SK-MEL-5 (cell line): ENCODE measurements around the gene UVRAG. TPM values are rescaled to one million over a fixed set of nuclear protein-coding genes. Genes with fewer than 3 reads are reported as not detected.

ENCODE experiments used
- DNase-seq: peaks from one replicate; pipeline ENCODE4 v3.0.0-alpha.2; 2016; ENCODE audit warnings: low read depth, low spot score
- in situ Hi-C: cut with HindIII; loops from 2 replicates; pipeline ENCODE4 v1.10.0; 2016; ENCODE audit warnings: low sequenced_read_pairs, high pct_unique_total_duplicates, low pct_unique_long_range_greater_than_20kb
- total RNA-seq: library from RNA; depleted of rRNA; stranded (reverse); fragments of >200 nt; shearing (Covaris generic); gene quantifications from 2 replicates; pipeline ENCODE4 v1.2.3, GENCODE V29; 2014

Gene UVRAG
- total RNA-seq, 1 experiment from 2014 or later = 19.2 TPM

DNA sequence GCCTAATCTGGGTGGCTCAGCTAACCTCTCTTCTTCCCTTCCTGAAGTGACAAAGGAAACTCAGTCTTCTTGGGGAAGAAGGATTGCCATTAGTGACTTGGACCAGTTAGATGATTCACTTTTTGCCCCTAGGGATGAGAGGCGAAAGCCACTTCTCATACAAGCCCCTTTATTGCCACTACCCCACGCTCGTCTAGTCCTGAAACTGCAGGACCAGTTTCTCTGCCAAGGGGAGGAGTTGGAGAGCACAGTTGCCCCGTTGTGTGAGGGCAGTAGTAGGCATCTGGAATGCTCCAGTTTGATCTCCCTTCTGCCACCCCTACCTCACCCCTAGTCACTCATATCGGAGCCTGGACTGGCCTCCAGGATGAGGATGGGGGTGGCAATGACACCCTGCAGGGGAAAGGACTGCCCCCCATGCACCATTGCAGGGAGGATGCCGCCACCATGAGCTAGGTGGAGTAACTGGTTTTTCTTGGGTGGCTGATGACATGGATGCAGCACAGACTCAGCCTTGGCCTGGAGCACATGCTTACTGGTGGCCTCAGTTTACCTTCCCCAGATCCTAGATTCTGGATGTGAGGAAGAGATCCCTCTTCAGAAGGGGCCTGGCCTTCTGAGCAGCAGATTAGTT, 14.2 kb upstream of the UVRAG start:
- peak; percentile 86 for DNase-seq
- in situ Hi-C loops = no loop called here

- in situ Hi-C loops = no loop called here
- DNase-seq = no peak
Measured at GRCh38 chr11:75801362-75802020, 13.5 kb upstream of the UVRAG start.

- DNase-seq = no peak
- in situ Hi-C loops = no loop called here
Measured at GRCh38 chr11:75802021-75802912, 12.7 kb upstream of the UVRAG start.

GRCh38 chr11:75802913-75803820, 11.8 kb upstream of the UVRAG start:
- DNase-seq = peak; percentile 77
- in situ Hi-C loops = no loop called here

- in situ Hi-C loops = no loop called here
- DNase-seq = no peak
Measured at GRCh38 chr11:75809111-75809510, 5.9 kb upstream of the UVRAG start.

GRCh38 chr11:75809991-75810390, 5.0 kb upstream of the UVRAG start:
- in situ Hi-C loops = no loop called here
- DNase-seq = no peak

GRCh38 chr11:75810637-75811390, 4.2 kb upstream of the UVRAG start:
- DNase-seq = no peak

GRCh38 chr11:75811485-75811884, 3.5 kb upstream of the UVRAG start:
- DNase-seq = no peak
- in situ Hi-C loops = no loop called here

More at GRCh38 chr11:75810637-75811390, 4.2 kb upstream of the UVRAG start:
- in situ Hi-C loops = no loop called here

DNA sequence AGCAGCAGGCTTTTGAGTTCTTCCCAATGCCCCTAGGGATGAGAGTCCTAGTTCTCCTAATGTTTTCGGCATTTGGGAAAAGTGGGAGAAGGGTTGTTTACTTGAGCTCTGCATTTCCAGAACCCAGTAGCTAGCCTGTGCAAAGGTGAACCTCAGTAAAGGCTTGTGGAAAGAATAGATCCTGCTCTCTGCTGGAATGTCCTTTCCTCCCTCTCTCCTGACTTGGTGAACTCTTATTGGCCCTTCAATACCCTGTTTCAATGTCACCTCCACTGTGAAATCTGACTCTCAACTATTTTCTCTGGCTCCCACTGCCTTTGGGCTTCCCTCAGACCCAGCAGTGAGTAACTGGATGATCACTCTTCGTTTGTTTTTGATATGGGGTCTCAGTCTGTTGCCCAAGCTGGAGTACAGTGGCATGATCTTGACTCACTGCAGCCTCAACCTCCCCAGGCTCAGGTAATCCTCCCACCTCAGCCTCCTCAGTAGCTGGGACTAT, 2.4 kb upstream of the UVRAG start:
- no peak for DNase-seq
- in situ Hi-C loops = no loop called here

DNA sequence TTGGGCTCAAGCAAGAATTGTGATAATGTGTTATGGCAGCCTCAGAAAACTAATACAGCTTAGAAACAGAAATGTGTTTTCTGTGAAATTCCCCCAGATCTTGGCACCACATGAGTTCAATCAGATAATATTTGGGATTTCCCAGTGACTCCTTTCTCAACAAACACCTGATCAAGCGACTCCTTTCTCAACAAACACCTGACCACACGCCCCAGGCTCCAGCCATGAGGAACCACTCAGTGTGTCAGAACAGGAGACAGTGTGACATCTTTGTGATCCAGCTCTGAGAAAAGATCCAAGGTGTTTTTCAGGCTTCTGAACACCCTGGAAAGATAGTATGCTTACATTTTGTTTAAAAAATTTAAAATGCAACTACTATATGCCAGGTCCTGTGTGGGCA, 1.9 kb upstream of the UVRAG start:
- DNase-seq = no peak
- in situ Hi-C loops = no loop called here

- DNase-seq = no peak
Measured at GRCh38 chr11:75813622-75814039, 1.4 kb upstream of the UVRAG start.

GRCh38 chr11:75814363-75814676, 690 bp upstream of the UVRAG start:
- in situ Hi-C loops = no loop called here
- no peak for DNase-seq

More at GRCh38 chr11:75813622-75814039, 1.4 kb upstream of the UVRAG start:
- in situ Hi-C loops = no loop called here

DNA sequence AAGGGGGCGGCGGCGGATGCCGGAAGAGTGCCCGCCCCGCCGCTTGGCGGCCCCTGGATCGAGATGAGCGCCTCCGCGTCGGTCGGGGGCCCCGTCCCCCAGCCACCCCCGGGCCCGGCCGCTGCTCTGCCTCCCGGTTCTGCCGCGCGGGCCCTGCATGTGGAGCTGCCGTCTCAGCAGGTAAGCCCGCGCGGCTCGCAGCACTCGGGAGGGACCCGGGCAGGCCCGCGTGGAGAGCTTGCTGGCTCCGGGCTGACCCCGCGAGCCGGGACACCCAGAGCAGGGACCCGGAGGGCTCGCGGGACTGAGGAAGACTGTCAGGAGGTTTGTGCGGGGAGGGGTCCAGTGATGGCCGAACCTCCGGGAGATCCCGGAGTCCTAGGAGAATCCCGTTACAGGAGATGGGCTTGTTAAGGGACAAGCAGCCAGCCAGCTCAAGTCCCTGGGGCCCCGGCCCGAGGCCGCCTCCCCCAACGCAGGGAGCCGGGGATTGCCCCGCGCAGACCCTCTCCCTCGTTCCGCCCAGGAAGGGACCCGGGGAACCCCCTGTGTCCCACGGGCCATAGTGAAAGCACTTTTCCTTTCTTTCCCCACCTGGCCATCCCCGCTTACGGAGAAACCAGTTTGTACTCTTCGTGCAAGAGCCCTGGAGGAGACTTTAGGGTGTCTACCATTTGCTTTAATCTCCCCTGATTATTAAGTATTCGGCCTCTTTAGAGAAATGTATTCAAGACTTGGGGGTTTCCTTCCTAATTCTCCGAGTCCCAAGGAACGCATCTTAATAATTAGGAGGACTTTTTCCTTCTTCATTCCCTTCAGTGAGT, 547 bp downstream of the UVRAG start:
- in situ Hi-C loops = no loop called here
- no peak for DNase-seq

DNA sequence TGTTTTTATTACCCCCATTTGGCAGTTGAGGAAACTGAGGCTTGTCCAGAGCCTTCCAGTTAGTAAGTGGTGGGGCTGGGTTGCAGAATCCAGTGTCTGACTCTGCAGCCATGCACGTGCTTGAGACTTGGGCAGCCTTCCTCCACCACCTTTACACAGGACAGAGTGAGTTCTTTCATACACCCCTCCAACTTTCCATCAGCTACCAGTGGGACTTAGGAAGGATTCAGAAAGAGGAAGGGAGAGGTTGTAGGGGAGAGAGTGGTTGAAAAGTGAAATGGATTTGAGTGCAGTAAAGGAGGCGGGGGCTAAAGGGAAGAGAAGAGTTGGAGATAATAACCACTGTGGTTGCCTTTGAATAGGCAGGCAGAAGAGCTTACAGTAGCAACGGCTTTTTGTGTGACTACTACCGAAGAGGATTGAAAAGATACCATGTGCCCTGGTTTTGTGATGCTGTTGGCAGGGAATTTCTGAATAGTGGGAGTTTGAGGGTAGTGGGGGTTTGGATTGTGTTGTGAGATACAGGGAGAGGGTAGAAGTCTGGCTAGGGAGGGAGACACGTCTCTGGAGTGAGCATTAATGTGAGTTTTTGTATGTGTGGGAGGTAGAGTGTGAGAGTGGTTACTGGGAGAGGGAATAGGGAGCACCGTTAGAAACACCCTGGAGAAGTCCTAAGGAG, 1.7 kb downstream of the UVRAG start:
- DNase-seq = no peak
- in situ Hi-C loops = no loop called here

GRCh38 chr11:75820645-75821044, 5.6 kb downstream of the UVRAG start:
- in situ Hi-C loops = no loop called here
- no peak for DNase-seq

DNA sequence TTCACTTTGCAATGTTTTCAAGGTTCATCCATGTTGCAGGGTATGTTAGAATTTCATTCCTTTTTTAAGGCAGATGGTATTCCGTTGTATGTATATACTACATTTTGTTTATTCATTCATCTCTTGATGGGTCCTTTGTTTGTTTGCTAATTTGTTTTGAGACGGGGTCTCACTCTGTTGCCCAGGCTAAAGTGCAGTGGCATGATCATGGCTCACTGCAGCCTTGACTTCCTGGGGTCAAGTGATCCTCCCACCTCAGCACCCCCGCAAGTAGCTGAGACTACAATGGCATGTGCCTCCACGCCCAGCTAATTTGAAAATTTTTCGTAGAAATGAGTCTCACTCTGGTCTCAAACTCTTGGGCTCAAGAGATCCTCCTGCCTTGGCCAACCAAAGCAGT, 6.2 kb downstream of the UVRAG start:
- DNase-seq = no peak
- in situ Hi-C loops = no loop called here
